WTC11 (cell line): ENCODE measurements around the gene LYST. TPM values are rescaled to one million over a fixed set of nuclear protein-coding genes. Genes with fewer than 3 reads are reported as not detected.

ENCODE experiments used
- ATAC-seq: fragments of 200-7000 bp; cut with Tn5 transposase; 2 replicates; pipeline ENCODE4 v1.10.0; 2021; ENCODE audit warnings: mild to moderate bottlenecking, moderate library complexity
- CTCF ChIA-PET: fragments of 300-600 bp; sonication (Branson Sonifier 250); formaldehyde crosslinking; loops from one replicate; lab custom pipeline; 2021; ENCODE audit warnings: antibody characterized with exemption; lab: Charles Lee
- POLR2A ChIA-PET: fragments of 350-600 bp; sonication (Branson Sonifier 250); formaldehyde crosslinking; loops from one replicate; lab custom pipeline; 2021; ENCODE audit warnings: antibody characterized with exemption; lab: Charles Lee
- DNase-seq: peaks from one replicate; pipeline ENCODE4 v3.0.0; 2021; ENCODE audit warnings: low spot score
- H3K27ac Mint-ChIP-seq: 2 replicates; pipeline ENCODE4 v1.8.0; 2021; ENCODE audit warnings: mixed read lengths
- H3K27me3 Mint-ChIP-seq: 2 replicates; pipeline ENCODE4 v1.8.0; 2021; ENCODE audit warnings: low read depth, mild to moderate bottlenecking, moderate library complexity, mixed read lengths
- H3K36me3 Mint-ChIP-seq: 2 replicates; pipeline ENCODE4 v1.8.0; 2021; ENCODE audit warnings: mixed read lengths
- H3K4me1 Mint-ChIP-seq: 2 replicates; pipeline ENCODE4 v1.8.0; 2022; ENCODE audit warnings: mixed read lengths
- H3K4me3 Mint-ChIP-seq: 2 replicates; pipeline ENCODE4 v1.8.0; 2021; ENCODE audit warnings: mild to moderate bottlenecking, moderate library complexity, mixed read lengths
- H3K9me3 Mint-ChIP-seq: 2 replicates; pipeline ENCODE4 v1.8.0; 2021; ENCODE audit warnings: mixed read lengths
- AR ChIP-seq: fragments of 250-450 bp; sonication (Bioruptor Pico); IDR thresholded peaks from 2 replicates; pipeline ENCODE4 v1.9.0; 2021; ENCODE audit warnings: mild to moderate bottlenecking
- ATF2 ChIP-seq: sonication (generic); formaldehyde crosslinking; IDR thresholded peaks from 2 replicates; pipeline ENCODE4 v1.8.1; 2022; ENCODE audit warnings: low read depth, missing genetic modification reagents, borderline replicate concordance
- CDX4 ChIP-seq: fragments of 250-450 bp; sonication (Bioruptor Pico); IDR thresholded peaks from 2 replicates; pipeline ENCODE4 v1.9.0; 2021; ENCODE audit warnings: moderate library complexity, mild to moderate bottlenecking, inconsistent platforms, borderline replicate concordance
- FOXJ3 ChIP-seq: sonication (generic); formaldehyde crosslinking; IDR thresholded peaks from 2 replicates; pipeline ENCODE4 v1.9.0; 2021; ENCODE audit warnings: missing genetic modification reagents, mild to moderate bottlenecking, borderline replicate concordance
- FOXP1 ChIP-seq: sonication (generic); formaldehyde crosslinking; IDR thresholded peaks from 2 replicates; pipeline ENCODE4 v1.8.0; 2022; ENCODE audit warnings: missing genetic modification reagents, mild to moderate bottlenecking, moderate library complexity, borderline replicate concordance
- MYBL2 ChIP-seq: sonication (generic); formaldehyde crosslinking; IDR thresholded peaks from 2 replicates; pipeline ENCODE4 v1.8.1; 2023; ENCODE audit warnings: mild to moderate bottlenecking, moderate library complexity, missing genetic modification reagents
- NR1H2 ChIP-seq: sonication (generic); formaldehyde crosslinking; IDR thresholded peaks from 2 replicates; pipeline ENCODE4 v1.9.0; 2021; ENCODE audit warnings: mild to moderate bottlenecking, moderate library complexity, missing genetic modification reagents
- PRRX2 ChIP-seq: fragments of 250-450 bp; sonication (Bioruptor Pico); IDR thresholded peaks from 2 replicates; pipeline ENCODE4 v1.8.0; 2021; ENCODE audit warnings: mild to moderate bottlenecking
- SMAD4 ChIP-seq: sonication (generic); formaldehyde crosslinking; IDR thresholded peaks from 2 replicates; pipeline ENCODE4 v1.8.0; 2022; ENCODE audit warnings: mild to moderate bottlenecking, missing genetic modification reagents
- TP53 ChIP-seq: sonication (generic); formaldehyde crosslinking; IDR thresholded peaks from 2 replicates; pipeline ENCODE4 v1.8.1; 2023; ENCODE audit warnings: mild to moderate bottlenecking, missing genetic modification reagents
- USF2 ChIP-seq: sonication (generic); formaldehyde crosslinking; IDR thresholded peaks from 2 replicates; pipeline ENCODE4 v1.8.1; 2023; ENCODE audit warnings: mild to moderate bottlenecking, missing genetic modification reagents, moderate library complexity
- ZBTB21 ChIP-seq: sonication (generic); formaldehyde crosslinking; IDR thresholded peaks from 2 replicates; pipeline ENCODE4 v1.8.1; 2023; ENCODE audit warnings: mild to moderate bottlenecking, missing genetic modification reagents, borderline replicate concordance
- ZNF281 ChIP-seq: sonication (generic); formaldehyde crosslinking; IDR thresholded peaks from 2 replicates; pipeline ENCODE4 v1.8.0; 2023; ENCODE audit warnings: mild to moderate bottlenecking, missing genetic modification reagents
- ZNF416 ChIP-seq: fragments of 250-450 bp; sonication (Bioruptor Pico); IDR thresholded peaks from 2 replicates; pipeline ENCODE4 v1.9.0; 2021; ENCODE audit warnings: mild to moderate bottlenecking, inconsistent platforms
- ZNF423 ChIP-seq: fragments of 250-450 bp; sonication (Bioruptor Pico); IDR thresholded peaks from 2 replicates; pipeline ENCODE4 v2.1.2; 2022; ENCODE audit warnings: mild to moderate bottlenecking, moderate library complexity
- ZNF425 ChIP-seq: fragments of 250-450 bp; sonication (Bioruptor Pico); conservative IDR thresholded peaks from 2 replicates; pipeline ENCODE4 v1.9.0; 2021; ENCODE audit warnings: mild to moderate bottlenecking
- ZNF532 ChIP-seq: fragments of 250-450 bp; sonication (Bioruptor Pico); IDR thresholded peaks from 2 replicates; pipeline ENCODE4 v1.9.0; 2021; ENCODE audit warnings: mild to moderate bottlenecking, borderline replicate concordance
- ZNF671 ChIP-seq: fragments of 250-450 bp; sonication (Bioruptor Pico); IDR thresholded peaks from 2 replicates; pipeline ENCODE4 v1.8.0; 2021; ENCODE audit warnings: mild to moderate bottlenecking
- ZSCAN18 ChIP-seq: fragments of 250-450 bp; sonication (Bioruptor Pico); IDR thresholded peaks from 2 replicates; pipeline ENCODE4 v2.1.2; 2022; ENCODE audit warnings: mild to moderate bottlenecking, moderate library complexity
- total RNA-seq: library from RNA; stranded (reverse); gene quantifications from 3 replicates; pipeline ENCODE4 v1.2.3, GENCODE V29; 2021

The LYST gene
- total RNA-seq, 1 experiment from 2014 or later = 0.59 TPM

GRCh38 chr1:235911876-235912275 lies 45.2 kb upstream of the LYST start (continued):
- no peak for TF ChIP-seq ZNF532 (CRISPR knock-in tag)
- no peak for TF ChIP-seq ZNF416 (CRISPR knock-in tag)
- TF ChIP-seq ZNF423 (CRISPR knock-in tag) = no peak
- no peak for TF ChIP-seq TP53
- no peak for TF ChIP-seq MYBL2
- TF ChIP-seq ATF2 (CRISPR knock-in tag) = no peak
- no peak for TF ChIP-seq SMAD4 (CRISPR knock-in tag)
- TF ChIP-seq ZNF425 = no peak
- no peak for TF ChIP-seq PRRX2 (CRISPR knock-in tag)
- no peak for TF ChIP-seq FOXJ3 (CRISPR knock-in tag)
- TF ChIP-seq USF2 = no peak
- no peak for TF ChIP-seq AR
- TF ChIP-seq NR1H2 (CRISPR knock-in tag) = no peak
- TF ChIP-seq, all 79 proteins: peak for 0

- no peaks in the 10 kb centered on the region; the same call in 1 of the 2 replicates for H3K27me3 Mint-ChIP-seq
- H3K9me3 Mint-ChIP-seq = no peaks in the 10 kb centered on the region
- H3K27ac Mint-ChIP-seq = no peak overlapping the region
- H3K36me3 Mint-ChIP-seq = no peaks in the 10 kb centered on the region
- peaks cover 11% of the 10 kb centered on the region for H3K4me1 Mint-ChIP-seq
- ChIA-PET CTCF (no interaction called here), POLR2A (no interaction called here)
- DNase-seq = no peak
- ATAC-seq = no peak
- H3K4me3 Mint-ChIP-seq = no peak overlapping the region
- TF ChIP-seq ZBTB21 (no peak), ZNF281 (no peak), CDX4 (CRISPR knock-in tag) (no peak), ZSCAN18 (CRISPR knock-in tag) (no peak), FOXP1 (CRISPR knock-in tag) (no peak), ZNF671 (CRISPR knock-in tag) (no peak)
Observed at GRCh38 chr1:235911300-235911662, 44.6 kb upstream of the LYST start.
